MM.1S (cell line): ENCODE results near the gene TMEM233.
"Not testable (repeated sequence)": the region's sequence is repeated elsewhere in the genome, so short reads cannot be mapped to it uniquely, and the experiment has no call there.

Experiments used
- DNase-seq: peaks from one replicate; pipeline ENCODE4 v3.0.0-alpha.2; 2015
- H2AFZ ChIP-seq: fragments of 300-600 bp; sonication (generic); 2 replicates; pipeline ENCODE4 v1.6.0; 2016; ENCODE audit warnings: antibody characterized with exemption, low read length
- H3F3A ChIP-seq: fragments of 300-600 bp; sonication (generic); 2 replicates; pipeline ENCODE4 v1.6.1; 2016; ENCODE audit warnings: mild to moderate bottlenecking, antibody characterized with exemption, low read length, moderate library complexity, mixed read lengths; ENCODE audit not compliant: insufficient read depth
- H3K27ac ChIP-seq: fragments of 300-600 bp; sonication (generic); 2 replicates; pipeline ENCODE4 v1.5.1; 2016; ENCODE audit warnings: mild to moderate bottlenecking, low read length
- H3K27me3 ChIP-seq: fragments of 300-600 bp; sonication (generic); replicated peaks from 2 replicates; pipeline ENCODE4 v1.6.0; 2016; ENCODE audit warnings: low read length; ENCODE audit not compliant: insufficient read depth
- H3K36me3 ChIP-seq: fragments of 300-600 bp; sonication (generic); replicated peaks from 2 replicates; pipeline ENCODE4 v1.6.1; 2016; ENCODE audit warnings: mild to moderate bottlenecking, low read length, mixed read lengths; ENCODE audit not compliant: insufficient read depth
- H3K4me1 ChIP-seq: fragments of 300-600 bp; sonication (generic); 2 replicates; pipeline ENCODE4 v1.6.1; 2016; ENCODE audit warnings: low read length, mixed read lengths
- H3K4me2 ChIP-seq: fragments of 300-600 bp; sonication (generic); 2 replicates; pipeline ENCODE4 v1.6.0; 2016; ENCODE audit warnings: low read depth, low read length
- H3K4me3 ChIP-seq: fragments of 300-600 bp; sonication (generic); 2 replicates; pipeline ENCODE4 v1.5.1; 2016; ENCODE audit warnings: low read length, mixed read lengths
- H3K79me2 ChIP-seq: fragments of 300-600 bp; sonication (generic); 2 replicates; pipeline ENCODE4 v1.6.1; 2016; ENCODE audit warnings: mixed run types, low read length, mixed read lengths
- H3K9ac ChIP-seq: fragments of 300-600 bp; sonication (generic); 2 replicates; pipeline ENCODE4 v1.6.1; 2016; ENCODE audit warnings: low read length, mixed read lengths
- H3K9me2 ChIP-seq: fragments of 300-600 bp; sonication (generic); replicated peaks from 2 replicates; pipeline ENCODE4 v1.6.1; 2016; ENCODE audit warnings: mild to moderate bottlenecking, low read length, mixed read lengths; ENCODE audit not compliant: insufficient read depth
- H3K9me3 ChIP-seq: fragments of 300-600 bp; sonication (generic); replicated peaks from 2 replicates; pipeline ENCODE4 v1.6.1; 2016; ENCODE audit warnings: mild to moderate bottlenecking, low read length, mixed read lengths; ENCODE audit not compliant: insufficient read depth
- H4K20me1 ChIP-seq: fragments of 300-600 bp; sonication (generic); 2 replicates; pipeline ENCODE4 v1.6.1; 2016; ENCODE audit warnings: mild to moderate bottlenecking, low read length, moderate library complexity, mixed read lengths; ENCODE audit not compliant: insufficient read depth
- EZH2 ChIP-seq: fragments of 300-600 bp; sonication (generic); optimal IDR thresholded peaks from 2 replicates; pipeline ENCODE3; 2017; ENCODE audit warnings: low read depth, mild to moderate bottlenecking, antibody characterized with exemption, low read length, mixed read lengths
- EZH2phosphoT487 ChIP-seq: fragments of 300-600 bp; sonication (generic); IDR thresholded peaks from 2 replicates; pipeline ENCODE4 v1.6.1; 2018; ENCODE audit warnings: antibody characterized with exemption, low read length
- TF ChIP-seq, protein P1 (sequence below): fragments of 300-600 bp; sonication (generic); IDR thresholded peaks from 2 replicates; pipeline ENCODE4 v1.5.1; 2016; ENCODE audit warnings: antibody characterized with exemption, low read length, mixed read lengths

TMEM233 gene

DNA sequence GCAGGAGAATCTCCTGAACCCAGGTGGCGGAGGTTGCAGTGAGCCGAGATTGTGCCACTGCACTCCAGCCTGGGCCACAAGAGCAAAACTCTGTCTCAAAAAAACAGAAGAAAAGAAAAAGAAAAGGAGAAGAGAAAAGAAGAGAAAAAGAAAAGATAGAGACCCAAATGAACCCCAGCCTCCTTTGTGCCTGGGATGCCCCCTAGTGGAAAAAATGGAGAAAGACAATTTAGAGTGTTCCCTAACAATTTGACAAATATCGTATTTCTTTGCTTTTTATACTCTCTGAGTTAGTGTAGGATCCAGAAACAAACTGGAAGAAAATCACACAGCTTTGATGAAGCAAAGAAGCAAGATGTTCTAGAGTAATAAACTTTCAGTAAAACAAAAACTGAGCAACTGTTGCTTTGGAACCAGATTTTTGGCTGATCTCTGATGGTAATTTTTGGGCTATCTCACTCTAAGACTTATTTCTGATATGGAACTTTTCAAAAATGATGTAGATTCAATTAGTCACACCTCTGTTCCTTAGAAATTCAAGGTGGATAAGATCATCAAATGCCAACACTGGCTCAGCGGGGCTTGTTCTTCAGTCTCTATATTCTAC, 55.7 kb downstream of the TMEM233 start:
- Histone ChIP-seq H3K9me2 (no peaks in the 10 kb centered on the region), H3K4me3 (no peak overlapping the region), H3K79me2 (no peaks in the 10 kb centered on the region), H3K4me1 (no peaks in the 10 kb centered on the region), H3K9ac (no peak overlapping the region), H3K4me2 (no peak overlapping the region), H3K27me3 (no peaks in the 10 kb centered on the region), H4K20me1 (no peaks in the 10 kb centered on the region), H3K27ac (no peak overlapping the region), H3K9me3 (no peaks in the 10 kb centered on the region; the same call in 1 of the 2 replicates), H2AFZ (no peak overlapping the region), H3F3A (no peaks in the 10 kb centered on the region), H3K36me3 (no peaks in the 10 kb centered on the region)
- no peak for TF ChIP-seq EZH2phosphoT487
- TF ChIP-seq, protein P1, sequence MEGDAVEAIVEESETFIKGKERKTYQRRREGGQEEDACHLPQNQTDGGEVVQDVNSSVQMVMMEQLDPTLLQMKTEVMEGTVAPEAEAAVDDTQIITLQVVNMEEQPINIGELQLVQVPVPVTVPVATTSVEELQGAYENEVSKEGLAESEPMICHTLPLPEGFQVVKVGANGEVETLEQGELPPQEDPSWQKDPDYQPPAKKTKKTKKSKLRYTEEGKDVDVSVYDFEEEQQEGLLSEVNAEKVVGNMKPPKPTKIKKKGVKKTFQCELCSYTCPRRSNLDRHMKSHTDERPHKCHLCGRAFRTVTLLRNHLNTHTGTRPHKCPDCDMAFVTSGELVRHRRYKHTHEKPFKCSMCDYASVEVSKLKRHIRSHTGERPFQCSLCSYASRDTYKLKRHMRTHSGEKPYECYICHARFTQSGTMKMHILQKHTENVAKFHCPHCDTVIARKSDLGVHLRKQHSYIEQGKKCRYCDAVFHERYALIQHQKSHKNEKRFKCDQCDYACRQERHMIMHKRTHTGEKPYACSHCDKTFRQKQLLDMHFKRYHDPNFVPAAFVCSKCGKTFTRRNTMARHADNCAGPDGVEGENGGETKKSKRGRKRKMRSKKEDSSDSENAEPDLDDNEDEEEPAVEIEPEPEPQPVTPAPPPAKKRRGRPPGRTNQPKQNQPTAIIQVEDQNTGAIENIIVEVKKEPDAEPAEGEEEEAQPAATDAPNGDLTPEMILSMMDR = peak; percentile 55
- DNase-seq = no peak

DNA sequence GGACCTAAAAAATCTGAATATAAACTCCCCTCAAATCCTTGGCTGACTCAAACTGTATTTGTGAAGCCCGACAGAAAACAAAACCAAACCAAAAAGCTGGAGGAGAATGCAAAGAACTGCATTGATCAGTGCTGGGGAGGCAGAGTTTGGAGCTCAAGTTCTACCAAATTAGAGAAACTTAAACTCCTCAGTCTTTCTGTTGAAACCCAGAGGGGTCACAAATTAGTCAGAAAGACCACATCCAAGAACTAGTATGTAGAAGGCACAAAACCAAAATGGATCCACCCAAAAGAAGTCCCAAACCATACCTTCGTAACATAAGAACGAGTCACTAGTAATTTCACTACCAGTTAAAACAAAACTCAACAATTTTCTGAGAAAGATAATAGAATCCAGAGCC, 59.1 kb downstream of the TMEM233 start:
- no peaks in the 10 kb centered on the region for H4K20me1 ChIP-seq
- no peak for DNase-seq

DNA sequence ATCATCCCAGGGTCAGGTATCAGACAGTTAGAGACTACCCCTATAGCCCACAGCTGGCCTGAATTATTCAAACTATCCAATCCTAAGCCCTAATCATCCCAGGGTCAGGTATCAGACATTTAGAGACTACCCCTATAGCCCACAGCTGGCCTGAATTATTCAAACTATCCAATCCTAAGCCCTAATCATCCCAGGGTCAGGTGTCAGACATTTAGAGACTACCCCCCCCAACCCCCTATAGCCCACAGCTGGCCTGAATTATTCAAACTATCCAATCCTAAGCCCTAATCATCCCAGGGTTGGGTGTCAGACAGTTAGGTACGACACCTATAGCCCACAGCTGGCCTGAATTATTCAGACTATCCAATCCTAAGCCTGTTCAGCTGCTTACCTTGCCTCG, 63.4 kb downstream of the TMEM233 start:
- not testable (repeated sequence) for H3K9me3 ChIP-seq

More for the DNA sequence above, 59.1 kb downstream of the TMEM233 start:
- H3F3A ChIP-seq = no peaks in the 10 kb centered on the region
- no peak overlapping the region for H3K27ac ChIP-seq
- H3K79me2 ChIP-seq = no peaks in the 10 kb centered on the region
- H3K9me3 ChIP-seq = no peaks in the 10 kb centered on the region; the same call in 1 of the 2 replicates
- H3K4me1 ChIP-seq = no peaks in the 10 kb centered on the region
- H3K36me3 ChIP-seq = no peaks in the 10 kb centered on the region
- no peak overlapping the region for H2AFZ ChIP-seq
- no peak overlapping the region for H3K9ac ChIP-seq
- no peak overlapping the region for H3K4me2 ChIP-seq
- TF ChIP-seq EZH2 (no peak), EZH2phosphoT487 (no peak)
- TF ChIP-seq, protein P1 = no peak
- no peaks in the 10 kb centered on the region for H3K9me2 ChIP-seq
- H3K27me3 ChIP-seq = no peaks in the 10 kb centered on the region
- no peak overlapping the region for H3K4me3 ChIP-seq

DNA sequence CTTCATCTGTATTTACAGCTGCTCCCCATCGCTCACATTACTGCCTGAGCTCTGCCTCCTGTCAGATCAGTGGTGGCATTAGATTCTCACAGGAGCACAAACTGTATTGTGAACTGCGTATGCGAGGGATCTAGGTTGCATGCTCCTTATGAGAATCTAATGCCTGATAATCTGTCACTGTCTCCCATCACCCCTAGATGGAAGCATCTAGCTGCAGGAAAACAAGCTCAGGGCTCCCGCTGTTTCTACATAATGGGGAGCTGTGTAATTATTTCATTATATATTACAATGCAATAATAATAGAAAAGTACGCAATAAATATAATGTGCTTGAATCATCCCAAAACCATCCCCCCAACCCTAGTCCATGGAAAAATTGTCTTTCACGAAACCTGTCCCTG, 64.6 kb downstream of the TMEM233 start:
- H3K9me2 ChIP-seq, H4K20me1 ChIP-seq, H3F3A ChIP-seq, H3K36me3 ChIP-seq, DNase-seq, H3K4me2 ChIP-seq, H3K79me2 ChIP-seq, H3K27me3 ChIP-seq, H3K4me1 ChIP-seq, H3K9me3 ChIP-seq, H3K4me3 ChIP-seq, H2AFZ ChIP-seq, H3K27ac ChIP-seq, H3K9ac ChIP-seq: not testable (repeated sequence)

More for the DNA sequence above, 63.4 kb downstream of the TMEM233 start:
- H3K9ac ChIP-seq, H3K27ac ChIP-seq, H3K36me3 ChIP-seq, H3F3A ChIP-seq, H3K4me3 ChIP-seq, H3K4me2 ChIP-seq, H2AFZ ChIP-seq, H3K27me3 ChIP-seq, DNase-seq, H3K4me1 ChIP-seq, H4K20me1 ChIP-seq, H3K79me2 ChIP-seq, H3K9me2 ChIP-seq: not testable (repeated sequence)
